GM18868 (cell line): ENCODE measurements around the gene JTB.

ENCODE experiments used
- ATAC-seq: cut with Tn5 transposase; IDR thresholded peaks from one replicate; pipeline ENCODE4 v1.9.1; 2021; ENCODE audit warnings: mild to moderate bottlenecking, moderate library complexity; ENCODE audit not compliant: unreplicated experiment

JTB gene

GRCh38 chr1:153933955-153934354, 43.5 kb downstream of the JTB start:
- no peak for ATAC-seq

GRCh38 chr1:153933430-153933829, 44.0 kb downstream of the JTB start:
- no peak for ATAC-seq

GRCh38 chr1:153932156-153933131, 45.0 kb downstream of the JTB start:
- ATAC-seq, result no peak

GRCh38 chr1:153929981-153930948, 47.2 kb downstream of the JTB start:
- ATAC-seq, result no peak

GRCh38 chr1:153929426-153929825, 48.0 kb downstream of the JTB start:
- ATAC-seq, result no peak

GRCh38 chr1:153928791-153929341, 48.6 kb downstream of the JTB start:
- no peak for ATAC-seq

- ATAC-seq, result no peak
Observed at GRCh38 chr1:153928245-153928644, 49.2 kb downstream of the JTB start.

GRCh38 chr1:153926405-153926804, 51.1 kb downstream of the JTB start:
- no peak for ATAC-seq
